Neural progenitor cell (in vitro differentiated cells): ENCODE data around the gene MPPE1.
"Not testable (repeated sequence)": the region's sequence is repeated elsewhere in the genome, so short reads cannot be mapped to it uniquely, and the experiment has no call there.

Experiments
- CTCF ChIP-seq: fragments of 200-600 bp; sonication (generic); IDR thresholded peaks from 2 replicates; pipeline ENCODE4 v1.5.1; 2017; ENCODE audit warnings: antibody characterized with exemption, mild to moderate bottlenecking
- EZH2 ChIP-seq: fragments of 200-600 bp; sonication (generic); IDR thresholded peaks from 2 replicates; pipeline ENCODE4 v1.6.1; 2017; ENCODE audit warnings: antibody characterized with exemption, mild to moderate bottlenecking, moderate library complexity
- EZH2phosphoT487 ChIP-seq: fragments of 200-600 bp; sonication (generic); IDR thresholded peaks from 2 replicates; pipeline ENCODE4 v1.6.1; 2017; ENCODE audit warnings: antibody characterized with exemption

GRCh38 chr18:11916880-11917279 is 8.8 kb upstream of the MPPE1 start:
- TF ChIP-seq CTCF, EZH2phosphoT487, EZH2: not testable (repeated sequence)
